ENCODE measurements around the gene CTNNBIP1. TPM values are rescaled to one million over a fixed set of nuclear protein-coding genes. Genes with fewer than 3 reads are reported as not detected.

Gene CTNNBIP1
- total RNA-seq, 4 donors from 2014 or later = 17.0 to 27.2 (median 23.4) TPM

- Histone ChIP-seq H3K27ac (replicated peaks in 1 of 4) (no peak overlapping the region), H3K27me3 (no peaks in the 10 kb centered on the region), H3K4me3 (no peak overlapping the region), H3K4me1 (peaks cover 0 to 11% (median 3%) of the 10 kb centered on the region in 4 donors), H3K36me3 (peaks cover 0 to 24% (median 21%) of the 10 kb centered on the region in 4 donors), H3K9me3 (peaks cover 0 to 4% (median 0%) of the 10 kb centered on the region in 4 donors)
- intact Hi-C loops (cut with DNase I) = no loop called here
- WGBS = 77% methylated on average over 15 of the region's 18 CpGs
- TF ChIP-seq CTCF (IDR thresholded peaks at IDR 0.05) (no peak), POLR2AphosphoS5 (IDR thresholded peaks at IDR 0.05) (no peak)
- no peak for DNase-seq (ENCODE audit: extremely low spot score)
Measured at GRCh38 chr1:9850442-9851162, 59.5 kb downstream of the CTNNBIP1 start.

GRCh38 chr1:9849691-9850441 is 60.2 kb downstream of the CTNNBIP1 start:
- peaks cover 0 to 11% (median 3%) of the 10 kb centered on the region in 4 donors for H3K4me1 ChIP-seq
- peaks cover 0 to 24% (median 21%) of the 10 kb centered on the region in 4 donors for H3K36me3 ChIP-seq
- 77% methylated on average over 12 of the region's 20 CpGs for WGBS
- H3K4me3 ChIP-seq = no peak overlapping the region
- no peak for DNase-seq (ENCODE audit: extremely low spot score)
- no peaks in the 10 kb centered on the region for H3K27me3 ChIP-seq
- H3K27ac ChIP-seq (replicated peaks in 1 of 4) = no peak overlapping the region
- TF ChIP-seq POLR2AphosphoS5 (IDR thresholded peaks at IDR 0.05) = no peak
- TF ChIP-seq CTCF (IDR thresholded peaks at IDR 0.05) = no peak
- intact Hi-C loops (cut with DNase I) = no loop called here
- H3K9me3 ChIP-seq = peaks cover 0 to 4% (median 0%) of the 10 kb centered on the region in 4 donors

- 68% methylated on average over 8 of the region's 8 CpGs for WGBS
- H3K27ac ChIP-seq (replicated peaks in 1 of 4) = no peak overlapping the region
- H3K9me3 ChIP-seq = no peaks in the 10 kb centered on the region
- H3K36me3 ChIP-seq = peaks cover 0 to 22% (median 17%) of the 10 kb centered on the region in 4 donors
- intact Hi-C loops (cut with DNase I) = no loop called here
- no peak overlapping the region for H3K4me3 ChIP-seq
- no peak for DNase-seq (ENCODE audit: extremely low spot score)
- no peaks in the 10 kb centered on the region for H3K27me3 ChIP-seq
- TF ChIP-seq POLR2A (IDR thresholded peaks at IDR 0.05; ENCODE audit: low read depth) = no peak
- no peak for TF ChIP-seq POLR2AphosphoS5 (IDR thresholded peaks at IDR 0.05)
- no peak for TF ChIP-seq CTCF (IDR thresholded peaks at IDR 0.05)
- TF ChIP-seq EP300 (IDR thresholded peaks at IDR 0.05) = no peak
- peaks cover 13 to 26% (median 20%) of the 10 kb centered on the region in 4 donors for H3K4me1 ChIP-seq
Measured at GRCh38 chr1:9848022-9848421, 62.0 kb downstream of the CTNNBIP1 start.

GRCh38 chr1:9847269-9847668 is 62.8 kb downstream of the CTNNBIP1 start:
- TF ChIP-seq POLR2AphosphoS5 (IDR thresholded peaks at IDR 0.05) = no peak
- no peak for TF ChIP-seq CTCF (IDR thresholded peaks at IDR 0.05)
- TF ChIP-seq POLR2A (IDR thresholded peaks at IDR 0.05; ENCODE audit: low read depth) = no peak
- no peak for TF ChIP-seq EP300 (IDR thresholded peaks at IDR 0.05)
- Histone ChIP-seq H3K27me3 (no peaks in the 10 kb centered on the region), H3K4me1 (peaks cover 20 to 31% (median 24%) of the 10 kb centered on the region in 4 donors), H3K36me3 (peaks cover 0 to 22% (median 13%) of the 10 kb centered on the region in 4 donors), H3K9me3 (no peaks in the 10 kb centered on the region), H3K27ac (replicated peaks in 1 of 4) (no peak overlapping the region), H3K4me3 (no peak overlapping the region)
- intact Hi-C loops (cut with DNase I) = no loop called here
- no peak for DNase-seq (ENCODE audit: extremely low spot score)
- 97% methylated on average over 2 of the region's 2 CpGs for WGBS

All from esophagus muscularis mucosa (tissue), 4 donors.